Renal cortical epithelial cell (primary cell): ENCODE data around the gene MAST4. TPM values are rescaled to one million over a fixed set of nuclear protein-coding genes. Genes with fewer than 3 reads are reported as not detected.
A peak's percentile ranks its signal among the peaks of the same experiment; 100 is the strongest.
"Not testable (repeated sequence)": the region's sequence is repeated elsewhere in the genome, so short reads cannot be mapped to it uniquely, and the experiment has no call there.

ENCODE experiments used
- DNase-seq: peaks from one replicate; pipeline ENCODE4 v3.0.0-alpha.2; 2011; ENCODE audit warnings: low read depth
- total RNA-seq: library from RNA; depleted of rRNA; stranded (reverse); fragments of >200 nt; gene quantifications from 2 replicates; pipeline ENCODE4 v1.2.3, GENCODE V29; 2014

Gene MAST4
- total RNA-seq, 1 donor from 2014 or later, result 8.7 TPM

DNA sequence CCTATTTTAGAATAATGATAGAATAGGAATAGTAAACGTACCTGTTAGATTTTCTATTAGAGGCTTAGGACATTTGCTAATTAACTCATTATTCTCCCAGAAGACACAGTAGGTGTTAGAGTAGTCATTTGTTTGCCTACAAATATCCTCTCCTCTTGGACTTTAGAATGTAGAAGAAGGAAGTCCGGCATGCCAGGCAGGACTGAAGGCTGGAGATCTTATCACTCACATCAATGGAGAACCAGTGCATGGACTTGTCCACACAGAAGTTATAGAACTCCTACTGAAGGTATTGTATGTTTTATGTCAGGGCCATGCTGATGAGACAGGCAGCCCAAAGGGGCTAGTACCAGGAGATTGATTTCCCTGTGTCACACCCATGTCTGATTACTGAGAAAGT lies 557.1 kb downstream of the MAST4 start:
- DNase-seq, result no peak

DNA sequence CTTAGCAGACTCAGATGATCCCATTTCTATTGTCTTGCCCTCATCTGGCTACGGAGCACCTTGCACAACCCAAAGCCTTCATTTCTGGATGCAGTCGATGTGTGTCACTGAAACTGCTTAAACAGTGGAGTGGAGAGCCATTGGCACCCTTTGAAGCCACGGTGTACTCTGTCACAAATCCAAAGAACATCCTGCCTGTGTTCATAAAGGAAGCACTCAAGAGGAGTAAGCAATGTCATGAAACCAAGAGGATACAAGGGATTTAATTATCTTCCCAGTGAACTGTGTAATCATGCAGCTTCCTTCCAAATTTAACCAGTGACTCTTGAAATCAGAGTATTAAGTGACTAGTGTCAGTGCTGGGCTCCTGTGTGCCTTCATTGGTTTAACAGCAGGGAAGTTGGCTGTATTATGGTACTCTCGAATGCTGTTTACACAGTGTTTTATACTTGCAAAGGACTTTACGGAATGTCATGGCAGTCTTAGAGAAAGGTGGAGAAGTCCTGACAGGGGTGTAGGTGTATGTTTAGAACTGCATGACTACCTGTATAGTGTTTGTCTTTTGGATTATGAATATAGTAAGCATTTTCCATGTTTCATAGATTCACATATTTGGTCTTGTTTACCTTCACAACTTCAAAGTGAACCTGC lies 558.5 kb downstream of the MAST4 start:
- no peak for DNase-seq

DNA sequence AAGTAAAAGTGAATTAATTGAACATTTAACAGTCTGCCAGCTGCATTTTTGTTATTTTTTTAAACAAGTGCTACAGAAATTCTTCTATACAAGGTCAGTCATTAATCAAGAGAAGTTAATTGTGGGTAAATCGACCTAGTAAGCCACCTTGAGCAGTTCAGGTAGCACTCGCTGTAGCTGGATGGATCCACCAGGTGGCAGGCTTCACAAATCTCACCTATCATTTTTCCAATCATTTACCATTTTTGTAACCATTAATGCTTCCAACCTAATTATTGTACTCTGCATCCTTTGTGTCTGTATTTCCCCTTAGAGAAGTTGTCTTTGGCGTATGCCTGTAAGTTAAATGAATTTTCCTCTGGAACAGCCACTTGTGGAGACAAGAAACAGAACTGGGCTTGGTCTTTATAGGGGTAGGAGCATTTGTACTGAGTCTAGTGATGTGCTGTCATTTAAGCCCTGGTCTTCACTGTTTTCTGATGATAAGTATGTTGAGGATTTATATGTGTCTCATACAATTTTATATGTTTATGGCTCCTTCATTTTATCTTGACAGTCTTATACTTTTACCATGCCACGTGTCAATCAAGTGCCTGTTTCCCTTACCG lies 560.9 kb downstream of the MAST4 start:
- DNase-seq, result peak; percentile 49

DNA sequence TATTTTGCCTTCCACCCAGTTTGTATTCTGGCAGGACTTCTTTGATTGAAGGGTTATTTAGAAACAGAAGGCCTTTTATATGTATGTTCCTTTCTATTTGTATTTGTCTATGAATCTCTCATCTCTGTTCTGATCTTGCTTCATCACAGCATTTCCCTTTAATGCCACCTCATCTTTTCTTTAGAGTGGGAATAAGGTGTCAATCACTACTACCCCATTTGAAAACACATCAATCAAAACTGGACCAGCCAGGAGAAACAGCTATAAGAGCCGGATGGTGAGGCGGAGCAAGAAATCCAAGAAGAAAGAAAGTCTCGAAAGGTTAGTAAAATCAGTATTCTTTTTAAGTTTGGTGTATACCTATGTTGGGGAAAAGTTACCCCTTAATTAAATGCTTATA lies 564.1 kb downstream of the MAST4 start:
- DNase-seq, result no peak

DNA sequence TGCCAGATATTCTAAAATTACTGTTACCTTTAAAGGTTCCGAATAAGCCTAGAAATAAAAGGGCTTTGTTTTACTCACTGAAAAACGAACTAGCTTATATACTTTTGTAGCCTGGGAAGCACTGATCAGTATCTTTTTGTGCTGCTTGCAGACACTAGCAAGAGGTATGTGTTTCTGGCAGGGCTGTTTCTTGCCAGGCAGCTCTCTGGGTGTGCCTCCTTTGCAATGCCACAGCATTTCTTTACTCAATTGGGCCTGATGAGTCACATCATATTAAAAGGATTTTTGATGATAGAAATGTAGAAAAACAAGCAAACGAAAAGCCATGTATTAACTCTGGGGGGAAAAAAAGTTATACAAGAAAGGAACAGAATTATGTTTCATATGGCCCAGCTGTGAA lies 564.8 kb downstream of the MAST4 start:
- peak; percentile 57 for DNase-seq

DNA sequence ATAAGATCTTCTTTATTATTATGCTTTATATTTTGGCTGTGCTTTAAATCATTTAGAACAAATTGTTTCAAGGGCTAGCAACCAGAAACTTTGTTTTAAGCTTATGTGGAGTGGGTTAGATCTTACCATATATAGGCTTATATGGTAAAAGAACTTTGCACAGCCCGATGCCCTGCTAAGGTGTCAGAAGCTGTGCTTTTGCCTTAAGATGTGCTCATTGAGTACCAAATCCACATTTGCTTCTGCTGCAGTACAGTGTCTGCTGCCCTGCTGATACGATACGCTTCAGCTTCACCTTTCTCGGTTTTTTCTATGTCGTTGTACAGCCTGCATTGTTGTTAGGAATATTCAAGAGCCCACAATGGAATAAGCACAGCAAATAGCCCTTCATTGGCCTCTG lies 565.6 kb downstream of the MAST4 start:
- no peak for DNase-seq

DNA sequence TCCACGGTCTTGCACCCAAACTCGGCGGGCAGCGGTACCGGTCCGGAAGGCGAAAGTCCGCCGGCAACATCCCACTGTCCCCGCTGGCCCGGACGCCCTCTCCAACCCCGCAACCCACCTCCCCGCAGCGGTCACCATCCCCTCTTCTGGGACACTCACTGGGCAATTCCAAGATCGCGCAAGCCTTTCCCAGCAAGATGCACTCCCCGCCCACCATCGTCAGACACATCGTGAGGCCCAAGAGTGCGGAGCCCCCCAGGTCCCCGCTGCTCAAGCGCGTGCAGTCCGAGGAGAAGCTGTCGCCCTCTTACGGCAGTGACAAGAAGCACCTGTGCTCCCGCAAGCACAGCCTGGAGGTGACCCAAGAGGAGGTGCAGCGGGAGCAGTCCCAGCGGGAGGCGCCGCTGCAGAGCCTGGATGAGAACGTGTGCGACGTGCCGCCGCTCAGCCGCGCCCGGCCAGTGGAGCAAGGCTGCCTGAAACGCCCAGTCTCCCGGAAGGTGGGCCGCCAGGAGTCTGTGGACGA lies 567.1 kb downstream of the MAST4 start:
- no peak for DNase-seq

DNA sequence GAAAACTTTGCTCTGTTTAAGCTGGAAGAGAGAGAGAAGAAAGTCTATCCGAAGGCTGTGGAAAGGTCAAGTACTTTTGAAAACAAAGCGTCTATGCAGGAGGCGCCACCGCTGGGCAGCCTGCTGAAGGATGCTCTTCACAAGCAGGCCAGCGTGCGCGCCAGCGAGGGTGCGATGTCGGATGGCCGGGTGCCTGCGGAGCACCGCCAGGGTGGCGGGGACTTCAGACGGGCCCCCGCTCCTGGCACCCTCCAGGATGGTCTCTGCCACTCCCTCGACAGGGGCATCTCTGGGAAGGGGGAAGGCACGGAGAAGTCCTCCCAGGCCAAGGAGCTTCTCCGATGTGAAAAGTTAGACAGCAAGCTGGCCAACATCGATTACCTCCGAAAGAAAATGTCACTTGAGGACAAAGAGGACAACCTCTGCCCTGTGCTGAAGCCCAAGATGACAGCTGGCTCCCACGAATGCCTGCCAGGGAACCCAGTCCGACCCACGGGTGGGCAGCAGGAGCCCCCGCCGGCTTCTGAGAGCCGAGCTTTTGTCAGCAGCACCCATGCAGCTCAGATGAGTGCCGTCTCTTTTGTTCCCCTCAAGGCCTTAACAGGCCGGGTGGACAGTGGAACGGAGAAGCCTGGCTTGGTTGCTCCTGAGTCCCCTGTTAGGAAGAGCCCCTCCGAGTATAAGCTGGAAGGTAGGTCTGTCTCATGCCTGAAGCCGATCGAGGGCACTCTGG lies 567.8 kb downstream of the MAST4 start:
- DNase-seq, result no peak

DNA sequence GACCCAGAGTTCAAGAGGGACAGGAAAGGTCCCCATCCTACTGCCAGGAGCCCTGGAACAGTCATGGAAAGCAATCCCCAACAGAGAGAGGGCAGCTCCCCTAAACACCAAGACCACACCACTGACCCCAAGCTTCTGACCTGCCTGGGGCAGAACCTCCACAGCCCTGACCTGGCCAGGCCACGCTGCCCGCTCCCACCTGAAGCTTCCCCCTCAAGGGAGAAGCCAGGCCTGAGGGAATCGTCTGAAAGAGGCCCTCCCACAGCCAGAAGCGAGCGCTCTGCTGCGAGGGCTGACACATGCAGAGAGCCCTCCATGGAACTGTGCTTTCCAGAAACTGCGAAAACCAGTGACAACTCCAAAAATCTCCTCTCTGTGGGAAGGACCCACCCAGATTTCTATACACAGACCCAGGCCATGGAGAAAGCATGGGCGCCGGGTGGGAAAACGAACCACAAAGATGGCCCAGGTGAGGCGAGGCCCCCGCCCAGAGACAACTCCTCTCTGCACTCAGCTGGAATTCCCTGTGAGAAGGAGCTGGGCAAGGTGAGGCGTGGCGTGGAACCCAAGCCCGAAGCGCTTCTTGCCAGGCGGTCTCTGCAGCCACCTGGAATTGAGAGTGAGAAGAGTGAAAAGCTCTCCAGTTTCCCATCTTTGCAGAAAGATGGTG lies 568.8 kb downstream of the MAST4 start:
- no peak for DNase-seq

DNA sequence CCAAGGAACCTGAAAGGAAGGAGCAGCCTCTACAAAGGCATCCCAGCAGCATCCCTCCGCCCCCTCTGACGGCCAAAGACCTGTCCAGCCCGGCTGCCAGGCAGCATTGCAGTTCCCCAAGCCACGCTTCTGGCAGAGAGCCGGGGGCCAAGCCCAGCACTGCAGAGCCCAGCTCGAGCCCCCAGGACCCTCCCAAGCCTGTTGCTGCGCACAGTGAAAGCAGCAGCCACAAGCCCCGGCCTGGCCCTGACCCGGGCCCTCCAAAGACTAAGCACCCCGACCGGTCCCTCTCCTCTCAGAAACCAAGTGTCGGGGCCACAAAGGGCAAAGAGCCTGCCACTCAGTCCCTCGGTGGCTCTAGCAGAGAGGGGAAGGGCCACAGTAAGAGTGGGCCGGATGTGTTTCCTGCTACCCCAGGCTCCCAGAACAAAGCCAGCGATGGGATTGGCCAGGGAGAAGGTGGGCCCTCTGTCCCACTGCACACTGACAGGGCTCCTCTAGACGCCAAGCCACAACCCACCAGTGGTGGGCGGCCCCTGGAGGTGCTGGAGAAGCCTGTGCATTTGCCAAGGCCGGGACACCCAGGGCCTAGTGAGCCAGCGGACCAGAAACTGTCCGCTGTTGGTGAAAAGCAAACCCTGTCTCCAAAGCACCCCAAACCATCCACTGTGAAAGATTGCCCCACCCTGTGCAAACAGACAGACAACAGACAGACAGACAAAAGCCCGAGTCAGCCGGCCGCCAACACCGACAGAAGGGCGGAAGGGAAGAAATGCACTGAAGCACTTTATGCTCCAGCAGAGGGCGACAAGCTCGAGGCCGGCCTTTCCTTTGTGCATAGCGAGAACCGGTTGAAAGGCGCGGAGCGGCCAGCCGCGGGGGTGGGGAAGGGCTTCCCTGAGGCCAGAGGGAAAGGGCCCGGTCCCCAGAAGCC lies 569.6 kb downstream of the MAST4 start:
- DNase-seq, result peak; percentile 19

DNA sequence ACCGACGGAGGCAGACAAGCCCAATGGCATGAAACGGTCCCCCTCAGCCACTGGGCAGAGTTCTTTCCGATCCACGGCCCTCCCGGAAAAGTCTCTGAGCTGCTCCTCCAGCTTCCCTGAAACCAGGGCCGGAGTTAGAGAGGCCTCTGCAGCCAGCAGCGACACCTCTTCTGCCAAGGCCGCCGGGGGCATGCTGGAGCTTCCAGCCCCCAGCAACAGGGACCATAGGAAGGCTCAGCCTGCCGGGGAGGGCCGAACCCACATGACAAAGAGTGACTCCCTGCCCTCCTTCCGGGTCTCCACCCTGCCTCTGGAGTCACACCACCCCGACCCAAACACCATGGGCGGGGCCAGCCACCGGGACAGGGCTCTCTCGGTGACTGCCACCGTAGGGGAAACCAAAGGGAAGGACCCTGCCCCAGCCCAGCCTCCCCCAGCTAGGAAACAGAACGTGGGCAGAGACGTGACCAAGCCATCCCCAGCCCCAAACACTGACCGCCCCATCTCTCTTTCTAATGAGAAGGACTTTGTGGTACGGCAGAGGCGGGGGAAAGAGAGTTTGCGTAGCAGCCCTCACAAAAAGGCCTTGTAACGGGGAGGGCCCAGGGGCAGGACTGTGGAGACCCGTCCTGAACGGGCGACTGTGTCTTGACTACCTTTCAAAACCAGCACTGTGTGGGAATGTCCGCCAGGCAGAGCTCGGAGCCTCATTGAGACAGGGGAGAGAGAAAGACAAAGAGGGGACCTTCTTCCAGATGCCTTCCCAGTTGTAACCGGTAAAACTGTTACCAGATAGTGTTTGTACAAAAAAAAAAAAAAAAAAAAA lies 570.5 kb downstream of the MAST4 start:
- no peak for DNase-seq

DNA sequence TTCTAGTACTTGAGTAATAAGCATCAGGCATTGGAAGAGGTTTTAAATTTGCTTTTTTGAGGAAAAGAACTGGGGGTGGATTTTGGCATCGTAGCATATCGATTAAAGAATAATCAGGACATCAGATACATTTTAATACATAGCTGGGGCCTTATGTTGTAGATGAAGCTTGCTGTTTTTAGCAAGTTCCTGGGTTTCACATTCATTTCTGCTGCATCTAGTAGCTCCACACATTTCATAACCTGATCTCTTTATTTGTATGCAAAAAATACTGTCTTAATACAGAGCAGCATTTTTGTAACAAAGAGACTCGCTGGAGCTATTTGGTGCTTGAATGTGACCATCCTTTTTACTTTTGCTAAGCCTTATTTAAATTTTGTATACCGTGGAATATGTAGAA lies 571.9 kb downstream of the MAST4 start:
- no peak for DNase-seq

DNA sequence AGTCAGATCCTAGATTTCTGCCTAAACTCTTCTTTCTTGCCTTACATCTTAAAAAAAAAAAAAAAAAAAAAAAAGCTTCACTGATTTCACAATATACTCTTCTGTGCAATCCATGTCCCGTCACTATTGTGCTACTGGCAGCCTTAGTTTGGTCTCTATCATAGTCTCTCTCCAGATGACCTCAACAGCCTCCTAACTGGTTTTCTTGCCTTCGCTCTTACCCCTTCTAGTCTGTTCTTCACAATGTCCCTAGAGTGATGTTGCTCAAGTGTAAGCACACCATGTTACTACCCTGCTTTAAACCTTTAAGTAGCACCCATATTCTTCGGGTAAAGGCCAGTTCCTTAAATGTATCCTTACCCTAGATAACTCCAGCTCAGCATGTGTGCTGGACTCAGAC lies 574.6 kb downstream of the MAST4 start:
- no peak for DNase-seq

DNA sequence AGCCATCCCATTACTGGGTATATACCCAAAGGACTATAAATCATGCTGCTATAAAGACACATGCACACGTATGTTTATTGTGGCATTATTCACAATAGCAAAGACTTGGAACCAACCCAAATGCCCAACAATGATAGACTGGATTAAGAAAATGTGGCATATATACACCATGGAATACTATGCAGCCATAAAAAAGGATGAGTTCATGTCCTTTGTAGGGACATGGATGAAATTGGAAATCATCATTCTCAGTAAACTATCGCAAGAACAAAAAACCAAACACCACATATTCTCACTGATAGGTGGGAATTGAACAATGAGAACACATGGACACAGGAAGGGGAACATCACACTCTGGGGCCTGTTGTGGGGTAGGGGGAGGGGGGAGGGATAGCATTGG lies 577.2 kb downstream of the MAST4 start:
- DNase-seq, result not testable (repeated sequence)

DNA sequence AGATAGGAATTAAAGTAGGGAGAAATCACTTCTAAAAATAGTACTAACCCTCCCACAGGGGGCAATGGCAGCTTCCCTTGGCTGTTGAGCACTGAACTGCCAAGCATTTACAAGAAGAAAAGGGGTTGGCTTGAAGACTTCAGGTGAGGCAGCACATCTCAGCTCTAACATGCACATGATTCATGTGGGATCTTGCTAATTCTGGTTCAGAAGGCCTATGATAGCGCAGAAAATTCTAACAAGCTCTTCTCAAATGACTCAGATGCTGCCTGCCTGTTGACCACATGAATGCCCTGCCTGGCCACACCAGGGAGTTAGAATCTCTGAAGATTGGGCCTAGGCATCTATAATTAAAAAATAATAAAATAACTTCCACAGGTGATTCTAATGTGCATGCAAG lies 577.8 kb downstream of the MAST4 start:
- DNase-seq, result peak; percentile 43

DNA sequence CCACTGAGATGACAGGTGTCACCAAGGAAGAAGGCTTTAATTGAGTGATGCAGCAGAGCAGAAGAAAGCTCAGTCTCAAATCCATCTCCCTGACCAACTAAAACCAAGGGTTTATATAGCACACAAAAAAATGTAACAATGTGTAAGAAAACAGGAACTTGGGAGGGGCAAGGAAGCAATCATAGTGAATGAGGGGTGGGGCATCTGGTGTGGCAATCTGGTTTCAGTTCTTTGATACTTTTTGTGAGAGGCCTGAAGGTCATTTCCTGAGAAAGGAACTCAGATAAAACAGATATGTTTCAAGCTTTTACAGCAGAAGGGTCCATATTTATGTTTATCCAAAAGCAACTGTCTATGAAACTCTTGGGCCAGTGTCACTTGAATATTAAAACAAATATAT lies 580.7 kb downstream of the MAST4 start:
- no peak for DNase-seq

DNA sequence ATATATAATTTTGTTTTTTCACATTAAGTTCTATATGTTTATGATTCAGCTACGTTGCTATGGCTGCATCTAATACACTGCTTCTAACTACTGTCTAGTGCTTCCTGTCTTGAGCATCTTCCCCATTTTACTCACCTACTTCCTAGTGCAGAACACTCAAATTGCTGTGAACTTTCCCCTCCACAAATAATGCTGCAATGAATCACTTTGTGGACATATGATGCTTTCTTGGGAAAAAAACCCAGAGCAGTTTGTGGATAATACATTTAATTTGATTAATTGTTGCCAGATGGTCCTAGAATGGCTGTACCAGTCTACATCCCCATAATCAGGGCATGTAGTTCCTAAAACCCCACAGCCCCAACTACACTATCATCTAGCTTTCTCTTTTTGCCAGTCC lies 581.9 kb downstream of the MAST4 start:
- no peak for DNase-seq

DNA sequence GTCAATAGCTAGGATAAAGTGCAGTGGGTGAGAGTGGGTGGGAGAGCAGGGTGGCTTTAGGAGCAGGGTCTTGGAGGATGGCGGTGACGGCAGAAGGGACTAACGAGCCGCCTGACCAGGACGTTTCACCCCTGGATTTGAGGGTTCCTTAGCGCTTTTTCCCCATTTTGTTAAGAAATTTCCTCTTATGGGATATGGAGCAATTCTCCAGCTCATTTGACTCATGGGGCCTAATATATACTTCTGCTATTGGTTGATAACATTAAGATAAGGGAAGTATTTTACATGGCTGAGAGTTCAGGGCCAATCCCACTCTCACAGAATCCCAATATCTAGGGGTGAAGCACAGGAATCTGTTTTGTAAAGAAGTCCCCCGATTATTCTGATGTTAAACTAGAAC lies 582.8 kb downstream of the MAST4 start:
- DNase-seq, result no peak

DNA sequence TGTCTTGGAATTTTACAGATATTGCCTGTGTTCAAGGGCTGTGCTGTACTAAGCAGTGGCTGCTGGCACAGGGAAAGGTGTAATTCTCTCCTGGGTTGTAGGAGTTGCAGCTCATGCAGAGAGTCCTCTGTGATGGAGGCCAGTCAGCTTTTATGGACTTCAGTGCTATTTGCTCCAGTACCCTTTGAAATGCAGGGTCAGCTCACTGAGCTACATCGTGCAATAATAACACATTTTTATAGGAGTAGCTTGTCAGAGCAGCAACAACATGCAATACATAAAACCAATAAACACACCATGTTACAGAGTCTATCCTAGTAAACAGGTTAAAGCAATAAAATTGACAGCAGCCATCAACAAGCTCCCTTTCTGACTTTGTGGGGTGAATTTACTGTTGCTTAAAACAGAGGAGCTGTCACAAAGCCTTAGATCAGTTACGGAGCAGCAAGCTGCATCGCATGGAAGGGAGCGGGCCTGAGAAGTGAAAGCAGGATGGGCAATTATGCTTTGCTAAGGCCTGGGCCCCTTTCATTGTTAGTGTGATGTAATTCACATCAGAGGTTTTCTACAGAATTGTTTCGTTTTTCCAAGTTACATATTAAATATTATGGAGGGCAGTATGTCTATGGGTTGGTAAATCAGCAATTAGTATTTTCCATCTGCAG lies 583.6 kb downstream of the MAST4 start:
- peak; percentile 16 for DNase-seq

DNA sequence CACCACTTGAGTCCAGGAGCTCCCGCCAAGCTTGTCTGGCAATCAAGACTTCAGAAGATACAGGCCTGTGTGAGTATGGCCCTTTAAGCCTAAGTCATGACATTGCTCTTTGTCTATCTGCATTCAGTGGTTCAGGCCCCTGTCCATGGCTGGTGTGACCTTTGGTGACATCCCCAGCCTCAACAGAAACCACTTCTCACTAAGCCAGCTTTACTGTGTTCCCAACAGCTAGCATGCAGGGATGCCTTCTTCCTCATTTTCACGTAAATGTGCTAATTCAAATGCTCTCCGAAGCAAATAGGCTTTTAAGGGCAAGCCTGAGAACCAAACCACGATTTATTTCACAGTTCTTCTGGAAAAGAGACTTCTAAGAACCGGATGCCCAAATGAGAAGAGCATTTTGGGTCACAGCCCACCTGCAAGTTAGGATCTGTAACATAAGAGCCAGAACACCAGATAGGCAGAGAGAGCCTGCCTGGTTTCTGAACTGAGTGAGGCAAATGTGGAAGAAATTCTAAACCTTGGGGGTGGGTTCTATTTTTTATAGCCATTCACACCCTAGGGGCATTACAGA lies 585.5 kb downstream of the MAST4 start:
- no peak for DNase-seq
